Progenitor cell of endocrine pancreas (in vitro differentiated cells): ENCODE data around the gene TXNRD3. TPM values are rescaled to one million over a fixed set of nuclear protein-coding genes. Genes with fewer than 3 reads are reported as not detected.

Experiments used
- DNase-seq: peaks from one replicate; pipeline ENCODE4 v3.0.0; 2021; ENCODE audit warnings: low spot score; ENCODE audit not compliant: unreplicated experiment
- H3K27ac Mint-ChIP-seq: 2 replicates; pipeline ENCODE4 v1.8.0; 2021; ENCODE audit warnings: mild to moderate bottlenecking, moderate library complexity, mixed read lengths
- H3K27me3 Mint-ChIP-seq: 2 replicates; pipeline ENCODE4 v1.8.0; 2021; ENCODE audit warnings: mixed read lengths
- H3K36me3 Mint-ChIP-seq: 2 replicates; pipeline ENCODE4 v1.8.0; 2022; ENCODE audit warnings: mixed read lengths; ENCODE audit not compliant: insufficient read depth
- H3K4me1 Mint-ChIP-seq: 2 replicates; pipeline ENCODE4 v1.8.0; 2021; ENCODE audit warnings: low read depth, mixed read lengths
- H3K4me3 Mint-ChIP-seq: 2 replicates; pipeline ENCODE4 v1.8.0; 2021; ENCODE audit warnings: low read depth, mild to moderate bottlenecking, moderate library complexity, mixed read lengths
- H3K9me3 Mint-ChIP-seq: 2 replicates; pipeline ENCODE4 v1.8.0; 2021; ENCODE audit warnings: low read depth, mixed read lengths
- total RNA-seq: library from RNA; stranded (reverse); gene quantifications from 2 replicates; pipeline ENCODE4 v1.2.1, GENCODE V29; 2021
- TF ChIP-seq, protein P1 (sequence below): fragments of 200-600 bp; sonication (generic); IDR thresholded peaks from one replicate; pipeline ENCODE4 v1.5.0; 2021; ENCODE audit warnings: antibody characterized with exemption, mild to moderate bottlenecking; ENCODE audit not compliant: unreplicated experiment

Gene TXNRD3
- total RNA-seq, 1 donor from 2014 or later: 12.9 TPM

DNA sequence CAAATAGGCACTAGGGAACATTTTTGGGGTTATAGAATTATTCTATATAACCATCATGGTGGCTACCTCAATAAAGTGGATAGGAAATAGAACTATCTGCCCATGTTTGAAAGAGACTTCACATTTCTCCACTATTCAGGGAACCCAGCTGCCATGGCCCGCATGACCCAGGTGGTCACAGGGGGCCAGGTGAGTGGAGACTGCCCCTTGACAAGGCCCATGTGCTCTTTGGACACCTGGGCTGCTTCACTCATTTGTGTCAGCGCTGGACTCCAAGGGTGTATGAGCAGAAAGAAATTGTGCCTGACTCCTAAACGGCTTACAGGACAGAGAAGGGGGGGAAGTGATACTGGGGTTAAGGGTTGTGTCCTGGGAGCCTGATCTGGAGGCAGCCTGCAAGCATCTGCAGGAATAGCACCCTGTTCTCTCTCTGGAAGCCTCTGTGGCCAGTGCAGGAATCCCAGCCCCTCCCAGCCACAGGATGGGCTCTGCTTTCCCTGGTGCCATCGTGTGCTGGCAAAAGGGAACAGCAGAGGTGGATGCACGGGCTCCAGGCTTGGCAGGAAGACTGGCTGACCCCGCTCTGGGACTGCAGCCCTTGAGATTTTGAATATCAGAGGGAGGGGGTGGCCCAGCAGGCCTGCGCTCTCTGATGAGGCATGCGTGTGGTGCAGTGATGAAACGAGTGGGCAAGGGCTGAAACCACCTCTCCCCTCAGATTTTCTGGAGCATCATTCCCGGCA is 87.1 kb downstream of the TXNRD3 start:
- H3K9me3 Mint-ChIP-seq: peaks cover under 1% of the 10 kb centered on the region
- DNase-seq: no peak
- TF ChIP-seq, protein P1, sequence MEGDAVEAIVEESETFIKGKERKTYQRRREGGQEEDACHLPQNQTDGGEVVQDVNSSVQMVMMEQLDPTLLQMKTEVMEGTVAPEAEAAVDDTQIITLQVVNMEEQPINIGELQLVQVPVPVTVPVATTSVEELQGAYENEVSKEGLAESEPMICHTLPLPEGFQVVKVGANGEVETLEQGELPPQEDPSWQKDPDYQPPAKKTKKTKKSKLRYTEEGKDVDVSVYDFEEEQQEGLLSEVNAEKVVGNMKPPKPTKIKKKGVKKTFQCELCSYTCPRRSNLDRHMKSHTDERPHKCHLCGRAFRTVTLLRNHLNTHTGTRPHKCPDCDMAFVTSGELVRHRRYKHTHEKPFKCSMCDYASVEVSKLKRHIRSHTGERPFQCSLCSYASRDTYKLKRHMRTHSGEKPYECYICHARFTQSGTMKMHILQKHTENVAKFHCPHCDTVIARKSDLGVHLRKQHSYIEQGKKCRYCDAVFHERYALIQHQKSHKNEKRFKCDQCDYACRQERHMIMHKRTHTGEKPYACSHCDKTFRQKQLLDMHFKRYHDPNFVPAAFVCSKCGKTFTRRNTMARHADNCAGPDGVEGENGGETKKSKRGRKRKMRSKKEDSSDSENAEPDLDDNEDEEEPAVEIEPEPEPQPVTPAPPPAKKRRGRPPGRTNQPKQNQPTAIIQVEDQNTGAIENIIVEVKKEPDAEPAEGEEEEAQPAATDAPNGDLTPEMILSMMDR: no peak
- H3K27ac Mint-ChIP-seq: no peak overlapping the region
- H3K27me3 Mint-ChIP-seq: no peaks in the 10 kb centered on the region
- no peaks in the 10 kb centered on the region for H3K36me3 Mint-ChIP-seq
- no peak overlapping the region for H3K4me3 Mint-ChIP-seq
- H3K4me1 Mint-ChIP-seq: no peaks in the 10 kb centered on the region

DNA sequence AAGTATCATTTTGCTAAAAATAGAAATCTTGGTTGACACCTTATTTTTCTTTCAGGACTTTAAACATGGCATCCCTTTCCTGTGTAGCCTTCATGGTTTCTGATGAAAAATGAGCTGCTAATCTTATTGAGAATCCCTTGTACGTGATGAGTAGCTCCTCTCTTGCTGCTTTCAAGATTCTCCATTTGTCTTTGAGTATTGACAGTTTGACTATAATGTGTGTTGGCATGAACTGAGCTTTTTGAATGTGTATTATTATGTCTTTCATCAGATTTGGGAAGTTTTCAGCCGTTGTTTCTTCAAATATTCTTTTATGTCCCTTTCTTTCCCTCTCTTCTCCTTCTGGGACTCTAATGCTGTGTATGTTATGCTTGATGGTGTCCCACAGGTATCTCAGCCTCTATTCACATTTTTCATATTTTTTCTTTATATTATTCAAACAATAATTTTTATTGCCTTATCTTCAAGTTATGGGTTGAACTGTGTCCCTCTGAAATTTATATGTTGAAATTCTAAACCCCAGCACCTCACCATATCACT is 92.1 kb downstream of the TXNRD3 start:
- H3K36me3 Mint-ChIP-seq: peaks cover 2% of the 10 kb centered on the region
- no peaks in the 10 kb centered on the region for H3K4me1 Mint-ChIP-seq
- no peak overlapping the region for H3K4me3 Mint-ChIP-seq
- H3K27ac Mint-ChIP-seq: no peak overlapping the region
- no peaks in the 10 kb centered on the region for H3K27me3 Mint-ChIP-seq
- TF ChIP-seq, protein P1: no peak
- no peak for DNase-seq
- H3K9me3 Mint-ChIP-seq: peaks cover 10% of the 10 kb centered on the region

DNA sequence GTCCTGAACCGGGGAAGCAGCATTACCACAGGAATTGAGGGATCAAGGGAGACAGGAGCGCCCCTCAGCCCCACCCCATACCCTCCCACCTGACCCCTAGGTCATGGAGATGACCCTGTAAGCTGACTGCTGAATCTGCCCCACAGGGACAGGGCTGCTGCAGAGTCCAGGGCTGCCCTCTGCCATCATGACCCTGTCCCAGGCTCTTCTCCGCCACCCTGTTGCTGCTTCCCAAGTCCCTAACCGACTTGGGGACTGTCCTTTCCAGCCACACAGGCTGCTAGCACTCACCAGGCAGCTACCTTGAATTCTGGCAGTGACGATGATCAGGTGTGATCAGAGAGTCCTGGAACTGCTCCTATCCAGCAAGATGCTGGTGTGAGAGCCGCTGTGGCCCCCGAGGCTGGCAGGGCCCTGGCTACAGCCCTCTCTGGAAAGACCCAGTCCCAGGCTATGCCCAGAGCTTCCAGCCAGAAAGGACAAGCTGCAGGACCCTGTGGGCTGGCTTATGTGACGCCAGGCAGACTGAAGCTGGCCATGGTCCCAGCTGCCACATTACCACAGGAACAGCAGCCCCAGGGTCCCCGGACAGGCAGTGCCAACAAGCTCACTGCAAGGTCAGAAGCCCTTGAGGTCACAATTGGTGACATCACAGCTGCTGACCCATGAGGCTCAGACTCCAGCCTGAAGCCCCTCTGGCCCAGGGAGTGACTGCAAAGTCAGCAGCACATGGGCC is 96.4 kb downstream of the TXNRD3 start, which contains the start of gene C3orf22:
C3orf22 (minus strand) TSS at position 597 of the 736 bp plus-strand sequence. CDS start 5,542 bp downstream, outside the sequence.
- no peak within 1 kb of the TSS for H3K27ac Mint-ChIP-seq
- H3K4me1 Mint-ChIP-seq: no peaks in the 10 kb centered on the region
- peaks cover 2% of the 10 kb centered on the region for H3K36me3 Mint-ChIP-seq
- peaks cover 10% of the 10 kb centered on the region for H3K9me3 Mint-ChIP-seq
- DNase-seq: peak; percentile 6
- no peak within 1 kb of the TSS for H3K4me3 Mint-ChIP-seq
- H3K27me3 Mint-ChIP-seq: peaks cover 2% of the 10 kb centered on the region
- TF ChIP-seq, protein P1: no peak

DNA sequence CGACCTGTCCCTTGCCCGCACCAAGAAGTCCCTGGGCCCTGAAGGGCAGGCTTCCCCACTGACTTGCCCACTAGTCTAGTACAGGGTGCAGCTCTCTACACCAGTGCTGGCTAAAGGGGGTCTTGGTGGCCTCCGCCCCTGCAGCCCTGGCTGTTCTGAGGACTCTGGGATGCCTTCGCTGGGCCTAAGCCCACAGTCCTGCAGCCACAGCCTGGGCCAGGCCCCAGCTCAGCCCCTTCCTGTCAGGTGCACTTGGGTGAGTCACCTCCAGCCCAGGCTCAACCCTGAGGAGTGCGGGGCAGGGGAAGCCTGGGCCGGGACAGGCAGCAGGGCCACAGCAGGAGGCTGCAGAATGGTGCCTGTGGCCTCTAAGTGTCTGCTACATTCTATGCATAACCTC is 97.2 kb downstream of the TXNRD3 start:
- Mint-ChIP-seq H3K27ac (no peak overlapping the region), H3K27me3 (peaks cover 3% of the 10 kb centered on the region), H3K9me3 (peaks cover 8% of the 10 kb centered on the region), H3K4me1 (no peaks in the 10 kb centered on the region), H3K4me3 (no peak overlapping the region), H3K36me3 (peaks cover under 1% of the 10 kb centered on the region)
- TF ChIP-seq, protein P1: no peak
- DNase-seq: peak; percentile 7

DNA sequence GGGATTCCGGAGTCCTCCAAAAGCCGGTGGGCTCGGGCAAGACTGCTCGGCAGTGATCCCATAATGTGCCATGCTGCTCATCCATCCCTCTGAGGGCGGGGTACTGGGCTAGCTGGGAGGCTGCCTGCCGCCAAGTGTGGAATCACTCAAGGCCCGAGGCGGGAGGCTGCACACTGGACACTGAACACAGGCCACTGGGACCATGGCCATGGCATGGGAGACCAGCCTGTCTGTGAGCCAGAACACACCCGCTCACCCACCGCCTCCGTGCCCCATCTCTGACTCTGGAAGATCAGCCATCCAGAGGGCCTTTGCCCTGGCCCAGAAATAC is 97.5 kb downstream of the TXNRD3 start:
- Mint-ChIP-seq H3K4me1 (no peaks in the 10 kb centered on the region), H3K36me3 (no peaks in the 10 kb centered on the region), H3K4me3 (no peak overlapping the region), H3K9me3 (peaks cover 6% of the 10 kb centered on the region), H3K27ac (no peak overlapping the region), H3K27me3 (peaks cover 3% of the 10 kb centered on the region)
- peak; percentile 5 for DNase-seq
- TF ChIP-seq, protein P1: no peak
